HepG2 (cell line): ENCODE data around the gene RRAS. TPM values are rescaled to one million over a fixed set of nuclear protein-coding genes. Genes with fewer than 3 reads are reported as not detected.
A peak's percentile ranks its signal among the peaks of the same experiment; 100 is the strongest.

ENCODE experiments used
- KLF16 ChIP-seq, 2 experiments: sonication (generic) in 1 of 2; formaldehyde crosslinking in 1 of 2; IDR thresholded peaks; 2 replicates each; pipeline versions ENCODE4 v1.6.1 to v1.8.0; 2016 to 2023; ENCODE audit warnings: missing genetic modification reagents in 2 of 2, missing compliant biosample characterization in 1 of 2
- MEF2D ChIP-seq: sonication (generic); formaldehyde crosslinking; IDR thresholded peaks from 2 replicates; pipeline ENCODE4 v1.5.1; 2020; ENCODE audit warnings: mild to moderate bottlenecking, missing genetic modification reagents
- MLX ChIP-seq: IDR thresholded peaks from 2 replicates; pipeline ENCODE4 v1.6.1; 2016
- NFE2L2 ChIP-seq: fragments of 150-350 bp; IDR thresholded peaks from 2 replicates; pipeline ENCODE4 v1.6.1; 2014; ENCODE audit warnings: low read length
- POLR2AphosphoS2 ChIP-seq: IDR thresholded peaks from 2 replicates; pipeline ENCODE4 v1.6.1; 2011; ENCODE audit warnings: low read depth, low read length, improper control_type of control experiment
- REST ChIP-seq, 2 experiments: IDR thresholded peaks; 2 replicates each; pipeline ENCODE4 v1.6.1; 2011 to 2012; ENCODE audit warnings: low read length in 2 of 2, borderline replicate concordance in 1 of 2, low read depth in 1 of 2, mild to moderate bottlenecking in 1 of 2, moderate library complexity in 1 of 2
- ZNF687 ChIP-seq: sonication (generic); formaldehyde crosslinking; IDR thresholded peaks from 2 replicates; pipeline ENCODE4 v1.5.1; 2020; ENCODE audit warnings: mild to moderate bottlenecking, missing genetic modification reagents, moderate library complexity
- polyA plus RNA-seq, 8 experiments: library from polyadenylated mRNA; depleted of rRNA in 3 of 8; stranded (reverse) in 7 of 8; unstranded in 1 of 8; fragments of >200 nt; fragmentation: Illumina TruSeq in 4 of 8; extraction: Trizol in 4 of 8; gene quantifications; 2 replicates each; pipeline versions ENCODE4 v1.2.1 to v1.2.3, GENCODE V29; 2011 to 2016; ENCODE audit warnings: low read depth in 4 of 8, missing spikeins in 1 of 8, mixed read lengths in 1 of 8; ENCODE audit not compliant: insufficient read depth in 1 of 8
- total RNA-seq, 5 experiments: library from RNA; depleted of rRNA; stranded (reverse); fragments of >200 nt; fragmentation: Illumina TruSeq; extraction: Trizol; gene quantifications; 2 replicates each; pipeline ENCODE4 v1.2.3, GENCODE V29; 2016; ENCODE audit warnings: low read depth in 1 of 5
- TF ChIP-seq, protein P1 (sequence below): sonication (generic); formaldehyde crosslinking; IDR thresholded peaks from 2 replicates; pipeline ENCODE4 v1.8.0; 2022; ENCODE audit warnings: mild to moderate bottlenecking, missing genetic modification reagents; ENCODE audit not compliant: insufficient replicate concordance

Gene RRAS
- total and polyA plus RNA-seq, 2 of the 13 experiments (the other 11 are each of a cell fraction or from before 2014, with no cell fraction given), result 1.5 to 12.0 TPM

DNA sequence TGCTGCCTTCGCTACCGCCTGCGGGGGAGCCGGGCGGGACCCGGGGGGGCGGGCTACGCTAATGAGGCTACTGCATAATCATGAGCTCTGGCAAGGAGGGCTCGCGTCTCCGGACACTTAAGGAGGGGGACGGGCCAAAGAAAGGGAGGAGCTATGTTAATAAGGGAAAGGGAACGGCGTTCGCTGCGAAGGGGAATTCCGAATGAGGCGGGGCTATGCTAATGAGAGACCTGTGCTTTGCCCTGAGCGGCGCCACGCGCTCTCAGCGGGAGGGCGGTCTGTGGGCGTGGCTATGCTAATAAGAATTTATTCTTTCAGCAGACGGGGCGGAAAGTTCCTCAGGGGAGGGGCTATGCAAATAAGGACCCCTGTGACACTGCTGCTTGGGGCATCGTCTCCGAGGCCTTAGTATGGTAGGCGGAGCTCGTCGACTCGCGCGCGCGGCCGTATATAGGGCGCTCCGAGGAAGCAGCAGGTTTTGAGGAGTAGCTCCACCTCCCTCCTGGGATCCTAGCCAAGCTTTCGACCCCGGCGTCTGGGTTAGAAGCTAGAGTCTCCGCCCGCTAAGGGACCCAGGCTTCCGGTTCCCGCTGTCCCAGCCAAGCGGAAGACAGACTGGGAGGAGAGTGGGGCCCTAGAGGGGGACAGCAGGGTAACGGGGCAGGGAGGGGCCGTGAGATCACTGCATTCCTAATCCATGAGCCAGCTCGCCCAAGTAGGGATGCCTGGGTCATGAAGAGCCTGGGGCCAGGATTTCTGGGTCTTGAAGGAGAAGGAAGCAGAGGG, at the start of gene RRAS (continued):
- TF ChIP-seq KLF16 (CRISPR knock-in tag; IDR thresholded peaks at IDR 0.05), result peak in 1 of 2 experiments; percentile 70; a peak in 1 of 4 replicates
- TF ChIP-seq REST (IDR thresholded peaks at IDR 0.05; ENCODE audit: borderline replicate concordance in 1 of 2, low read depth in 1 of 2, low read length in 2 of 2), result no peak
- TF ChIP-seq POLR2AphosphoS2, result peak; percentile 76
- TF ChIP-seq NFE2L2, result no peak
- TF ChIP-seq, protein P1, sequence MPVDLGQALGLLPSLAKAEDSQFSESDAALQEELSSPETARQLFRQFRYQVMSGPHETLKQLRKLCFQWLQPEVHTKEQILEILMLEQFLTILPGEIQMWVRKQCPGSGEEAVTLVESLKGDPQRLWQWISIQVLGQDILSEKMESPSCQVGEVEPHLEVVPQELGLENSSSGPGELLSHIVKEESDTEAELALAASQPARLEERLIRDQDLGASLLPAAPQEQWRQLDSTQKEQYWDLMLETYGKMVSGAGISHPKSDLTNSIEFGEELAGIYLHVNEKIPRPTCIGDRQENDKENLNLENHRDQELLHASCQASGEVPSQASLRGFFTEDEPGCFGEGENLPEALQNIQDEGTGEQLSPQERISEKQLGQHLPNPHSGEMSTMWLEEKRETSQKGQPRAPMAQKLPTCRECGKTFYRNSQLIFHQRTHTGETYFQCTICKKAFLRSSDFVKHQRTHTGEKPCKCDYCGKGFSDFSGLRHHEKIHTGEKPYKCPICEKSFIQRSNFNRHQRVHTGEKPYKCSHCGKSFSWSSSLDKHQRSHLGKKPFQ (CRISPR knock-in tag), result no peak
- 0 out of 2 replicates have a peak, but pooled peaks have one; percentile 7 for TF ChIP-seq MLX (CRISPR knock-in tag)
- TF ChIP-seq MEF2D (CRISPR knock-in tag), result peak; percentile 83
- TF ChIP-seq ZNF687, result peak; percentile 78
